HepG2 (cell line): ENCODE results near the gene NAGS. TPM values are rescaled to one million over a fixed set of nuclear protein-coding genes. Genes with fewer than 3 reads are reported as not detected.

Experiments used
- ATAC-seq: fragments of 200-7000 bp; cut with Tn5 transposase; 3 replicates; pipeline ENCODE4 v1.9.1; 2020; ENCODE audit warnings: mild to moderate bottlenecking, moderate library complexity
- BruUV-seq: library from RNA; stranded (reverse); fragments of 400-500 nt; replicated peaks from 2 replicates; lab custom pipeline; 2021; lab: Mats Ljungman, UMichigan
- CTCF ChIA-PET: fragments of 300-600 bp; formaldehyde crosslinking; extraction: SDS; loops from one replicate; lab custom pipeline; 2021; ENCODE audit warnings: low total read pairs, inconsistent platforms, low intra/inter-chr PET ratio; lab: Yijun Ruan, JAX
- POLR2A ChIA-PET: fragments of 350-600 bp; sonication (Branson Sonifier 250); formaldehyde crosslinking; loops from one replicate; lab custom pipeline; 2020; ENCODE audit warnings: antibody characterized with exemption, inconsistent platforms; lab: Yijun Ruan, JAX
- DNase-seq: peaks from one replicate; pipeline ENCODE4 v3.0.0-alpha.2; 2015; ENCODE audit warnings: low spot score
- FAIRE-seq: peaks from 3 replicates; lab custom pipeline; 2011; peaks lifted over from hg19 to GRCh38; lab: Jason Lieb, UNC
- H2AFZ ChIP-seq: one replicate; pipeline ENCODE4 v1.6.1; 2011; ENCODE audit warnings: low read length, inconsistent platforms
- H3K27ac ChIP-seq: fragments of 300-600 bp; 3 replicates; pipeline ENCODE4 v1.8.0; 2011; ENCODE audit warnings: mixed run types, mild to moderate bottlenecking, mixed read lengths, low read length, inconsistent platforms; ENCODE audit not compliant: insufficient read depth; ENCODE audit errors: extremely low read length
- H3K27me3 ChIP-seq, 2 experiments: fragments of 200-600 bp in 1 of 2; 2 replicates in 1 of 2; 3 replicates in 1 of 2; pipeline versions ENCODE4 v1.6.0 to v1.8.0; 2011; ENCODE audit warnings: low read length in 2 of 2, mild to moderate bottlenecking in 2 of 2, moderate library complexity in 2 of 2, inconsistent platforms in 1 of 2; ENCODE audit not compliant: insufficient read depth in 2 of 2, control insufficient read depth in 1 of 2
- H3K36me3 ChIP-seq, 2 experiments: fragments of 200-600 bp in 1 of 2; replicated peaks in 1 of 2; 2 replicates in 1 of 2; 3 replicates in 1 of 2; pipeline versions ENCODE4 v1.5.1 to v1.8.0; 2011; ENCODE audit warnings: low read length in 2 of 2, inconsistent platforms in 1 of 2; ENCODE audit not compliant: insufficient read depth in 2 of 2, control insufficient read depth in 1 of 2
- H3K4me1 ChIP-seq: 2 replicates; pipeline ENCODE4 v1.5.1; 2012; ENCODE audit warnings: low read length, inconsistent platforms; ENCODE audit not compliant: insufficient read depth
- H3K4me2 ChIP-seq: 2 replicates; pipeline ENCODE4 v1.6.0; 2011; ENCODE audit warnings: low read depth, low read length, inconsistent platforms
- H3K4me3 ChIP-seq, 3 experiments: fragments of 200-600 bp in 1 of 3; sonication (generic), shearing (Covaris generic) in 1 of 3; replicated peaks in 1 of 3; 2 replicates each; pipeline ENCODE4 v1.5.1; 2011 to 2016; ENCODE audit warnings: low read length in 3 of 3, inconsistent platforms in 2 of 3, low read depth in 2 of 3, mild to moderate bottlenecking in 2 of 3, control low read depth in 1 of 3, mixed read lengths in 1 of 3; ENCODE audit not compliant: insufficient read depth in 1 of 3
- H3K79me2 ChIP-seq: one replicate; pipeline ENCODE4 v1.6.1; 2011; ENCODE audit warnings: low read length, inconsistent platforms; ENCODE audit not compliant: insufficient read depth
- H3K9ac ChIP-seq: 2 replicates; pipeline ENCODE4 v1.6.0; 2011; ENCODE audit warnings: mild to moderate bottlenecking, low read depth, low read length, inconsistent platforms; ENCODE audit not compliant: insufficient read depth
- H3K9me3 ChIP-seq: 2 replicates; pipeline ENCODE4 v1.5.1; 2012; ENCODE audit warnings: mild to moderate bottlenecking, low read length
- H4K20me1 ChIP-seq: 2 replicates; pipeline ENCODE4 v1.6.0; 2011; ENCODE audit warnings: inconsistent platforms, mild to moderate bottlenecking, low read length, moderate library complexity; ENCODE audit not compliant: insufficient read depth
- CHD2 ChIP-seq: IDR thresholded peaks from 2 replicates; pipeline ENCODE4 v1.6.1; 2011; ENCODE audit warnings: low read depth, low read length, improper control_type of control experiment
- FOXK1 ChIP-seq: sonication (generic); formaldehyde crosslinking; IDR thresholded peaks from 2 replicates; pipeline ENCODE4 v1.4.0; 2020; ENCODE audit warnings: low read depth, missing genetic modification reagents, borderline replicate concordance
- MTF2 ChIP-seq: sonication (generic); formaldehyde crosslinking; IDR thresholded peaks from 2 replicates; pipeline ENCODE4 v1.5.0; 2020; ENCODE audit warnings: missing genetic modification reagents, borderline replicate concordance
- PCBP1 ChIP-seq: fragments of 200-400 bp; formaldehyde crosslinking; IDR thresholded peaks from 2 replicates; pipeline ENCODE4 v1.6.1; 2017; ENCODE audit warnings: mild to moderate bottlenecking, low read depth, low read length, borderline replicate concordance
- SALL1 ChIP-seq: sonication (generic); formaldehyde crosslinking; IDR thresholded peaks from 2 replicates; pipeline ENCODE4 v1.8.0; 2022; ENCODE audit warnings: mild to moderate bottlenecking, missing genetic modification reagents
- ZNF460 ChIP-seq: sonication (generic); formaldehyde crosslinking; IDR thresholded peaks from 2 replicates; pipeline ENCODE4 v1.5.1; 2020; ENCODE audit warnings: missing genetic modification reagents, mild to moderate bottlenecking, borderline replicate concordance
- WGBS: methylation state at CpG from one replicate; pipeline ENCODE4 v1.1.6; 2017; ENCODE audit warnings: low lambda C conversion rate; 5-methylcytosine and 5-hydroxymethylcytosine counted together
- in situ Hi-C: cut with HindIII; loops from 2 replicates; pipeline ENCODE4 v1.10.0; 2017; ENCODE audit warnings: low pct_unique_long_range_greater_than_20kb; ENCODE audit not compliant: extremely low pct_ligation_motif_present
- intact Hi-C: fragments of 100-400 bp; cut with micrococcal nuclease; formaldehyde crosslinking; loops from one replicate; pipeline ENCODE4 v1.10.0; 2022; ENCODE audit not compliant: unreplicated experiment
- polyA plus RNA-seq, 8 experiments: library from polyadenylated mRNA; depleted of rRNA in 3 of 8; stranded (reverse) in 7 of 8; unstranded in 1 of 8; fragments of >200 nt; fragmentation: Illumina TruSeq in 4 of 8; extraction: Trizol in 4 of 8; gene quantifications; 2 replicates each; pipeline versions ENCODE4 v1.2.1 to v1.2.3, GENCODE V29; 2011 to 2016; ENCODE audit warnings: low read depth in 4 of 8, missing spikeins in 1 of 8, mixed read lengths in 1 of 8; ENCODE audit not compliant: insufficient read depth in 1 of 8
- total RNA-seq, 5 experiments: library from RNA; depleted of rRNA; stranded (reverse); fragments of >200 nt; fragmentation: Illumina TruSeq; extraction: Trizol; gene quantifications; 2 replicates each; pipeline ENCODE4 v1.2.3, GENCODE V29; 2016; ENCODE audit warnings: low read depth in 1 of 5
- TF ChIP-seq, protein P1 (sequence below): sonication (generic); formaldehyde crosslinking; IDR thresholded peaks from 2 replicates; pipeline ENCODE4 v1.5.0; 2020; ENCODE audit warnings: mild to moderate bottlenecking, missing genetic modification reagents, borderline replicate concordance
- TF ChIP-seq, protein P2 (sequence below): sonication (generic); formaldehyde crosslinking; IDR thresholded peaks from 2 replicates; pipeline ENCODE4 v1.9.0; 2021; ENCODE audit warnings: missing genetic modification reagents, borderline replicate concordance

NAGS gene
- total and polyA plus RNA-seq, 2 of the 13 experiments (the other 11 are each of a cell fraction or from before 2014, with no cell fraction given), result 4.3 to 5.1 TPM

DNA sequence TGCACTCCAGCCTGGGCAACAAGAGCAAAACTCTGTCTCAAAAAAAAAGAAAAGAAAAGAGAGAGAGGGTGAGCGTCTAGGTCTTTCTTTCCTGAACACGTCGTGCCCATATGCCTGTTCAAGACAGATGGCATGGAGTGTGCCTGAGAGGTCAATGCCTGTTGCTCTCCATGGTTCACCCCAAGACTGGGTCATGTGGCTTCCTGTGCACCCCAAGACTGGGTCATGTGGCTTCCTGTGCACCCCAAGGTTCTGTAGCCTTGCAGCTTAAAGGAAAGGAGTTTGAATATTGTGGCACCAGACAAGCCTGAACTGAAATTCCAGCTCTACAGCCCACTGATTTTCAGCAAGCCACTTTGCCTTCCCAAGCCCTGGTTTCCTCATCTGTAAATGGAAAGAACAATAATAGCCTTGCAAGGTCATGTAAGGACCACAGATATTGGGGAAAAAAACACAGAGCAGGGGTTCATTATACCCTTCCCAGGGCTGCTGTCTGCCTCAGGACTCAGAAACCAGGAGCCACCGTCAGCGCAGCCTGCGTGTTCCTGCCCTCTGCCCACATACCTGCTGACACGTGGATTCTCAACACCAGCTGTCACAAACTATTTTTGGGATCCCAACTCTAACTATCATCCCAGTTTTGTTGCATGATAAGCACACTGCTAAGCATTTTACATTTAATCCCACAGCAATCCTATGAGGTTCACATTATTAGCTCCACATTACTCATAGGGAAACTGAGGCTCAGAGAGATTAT is 18.0 kb upstream of the NAGS start:
- TF ChIP-seq, protein P1, sequence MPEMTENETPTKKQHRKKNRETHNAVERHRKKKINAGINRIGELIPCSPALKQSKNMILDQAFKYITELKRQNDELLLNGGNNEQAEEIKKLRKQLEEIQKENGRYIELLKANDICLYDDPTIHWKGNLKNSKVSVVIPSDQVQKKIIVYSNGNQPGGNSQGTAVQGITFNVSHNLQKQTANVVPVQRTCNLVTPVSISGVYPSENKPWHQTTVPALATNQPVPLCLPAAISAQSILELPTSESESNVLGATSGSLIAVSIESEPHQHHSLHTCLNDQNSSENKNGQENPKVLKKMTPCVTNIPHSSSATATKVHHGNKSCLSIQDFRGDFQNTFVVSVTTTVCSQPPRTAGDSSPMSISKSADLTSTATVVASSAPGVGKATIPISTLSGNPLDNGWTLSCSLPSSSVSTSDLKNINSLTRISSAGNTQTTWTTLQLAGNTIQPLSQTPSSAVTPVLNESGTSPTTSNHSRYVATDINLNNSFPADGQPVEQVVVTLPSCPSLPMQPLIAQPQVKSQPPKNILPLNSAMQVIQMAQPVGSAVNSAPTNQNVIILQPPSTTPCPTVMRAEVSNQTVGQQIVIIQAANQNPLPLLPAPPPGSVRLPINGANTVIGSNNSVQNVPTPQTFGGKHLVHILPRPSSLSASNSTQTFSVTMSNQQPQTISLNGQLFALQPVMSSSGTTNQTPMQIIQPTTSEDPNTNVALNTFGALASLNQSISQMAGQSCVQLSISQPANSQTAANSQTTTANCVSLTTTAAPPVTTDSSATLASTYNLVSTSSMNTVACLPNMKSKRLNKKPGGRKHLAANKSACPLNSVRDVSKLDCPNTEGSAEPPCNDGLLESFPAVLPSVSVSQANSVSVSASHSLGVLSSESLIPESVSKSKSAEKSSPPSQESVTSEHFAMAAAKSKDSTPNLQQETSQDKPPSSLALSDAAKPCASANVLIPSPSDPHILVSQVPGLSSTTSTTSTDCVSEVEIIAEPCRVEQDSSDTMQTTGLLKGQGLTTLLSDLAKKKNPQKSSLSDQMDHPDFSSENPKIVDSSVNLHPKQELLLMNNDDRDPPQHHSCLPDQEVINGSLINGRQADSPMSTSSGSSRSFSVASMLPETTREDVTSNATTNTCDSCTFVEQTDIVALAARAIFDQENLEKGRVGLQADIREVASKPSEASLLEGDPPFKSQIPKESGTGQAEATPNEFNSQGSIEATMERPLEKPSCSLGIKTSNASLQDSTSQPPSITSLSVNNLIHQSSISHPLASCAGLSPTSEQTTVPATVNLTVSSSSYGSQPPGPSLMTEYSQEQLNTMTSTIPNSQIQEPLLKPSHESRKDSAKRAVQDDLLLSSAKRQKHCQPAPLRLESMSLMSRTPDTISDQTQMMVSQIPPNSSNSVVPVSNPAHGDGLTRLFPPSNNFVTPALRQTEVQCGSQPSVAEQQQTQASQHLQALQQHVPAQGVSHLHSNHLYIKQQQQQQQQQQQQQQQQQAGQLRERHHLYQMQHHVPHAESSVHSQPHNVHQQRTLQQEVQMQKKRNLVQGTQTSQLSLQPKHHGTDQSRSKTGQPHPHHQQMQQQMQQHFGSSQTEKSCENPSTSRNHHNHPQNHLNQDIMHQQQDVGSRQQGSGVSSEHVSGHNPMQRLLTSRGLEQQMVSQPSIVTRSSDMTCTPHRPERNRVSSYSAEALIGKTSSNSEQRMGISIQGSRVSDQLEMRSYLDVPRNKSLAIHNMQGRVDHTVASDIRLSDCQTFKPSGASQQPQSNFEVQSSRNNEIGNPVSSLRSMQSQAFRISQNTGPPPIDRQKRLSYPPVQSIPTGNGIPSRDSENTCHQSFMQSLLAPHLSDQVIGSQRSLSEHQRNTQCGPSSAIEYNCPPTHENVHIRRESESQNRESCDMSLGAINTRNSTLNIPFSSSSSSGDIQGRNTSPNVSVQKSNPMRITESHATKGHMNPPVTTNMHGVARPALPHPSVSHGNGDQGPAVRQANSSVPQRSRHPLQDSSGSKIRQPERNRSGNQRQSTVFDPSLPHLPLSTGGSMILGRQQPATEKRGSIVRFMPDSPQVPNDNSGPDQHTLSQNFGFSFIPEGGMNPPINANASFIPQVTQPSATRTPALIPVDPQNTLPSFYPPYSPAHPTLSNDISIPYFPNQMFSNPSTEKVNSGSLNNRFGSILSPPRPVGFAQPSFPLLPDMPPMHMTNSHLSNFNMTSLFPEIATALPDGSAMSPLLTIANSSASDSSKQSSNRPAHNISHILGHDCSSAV (CRISPR knock-in tag), result no peak
- TF ChIP-seq PCBP1 (no peak), MTF2 (no peak), FOXK1 (CRISPR knock-in tag) (no peak), ZNF460 (CRISPR knock-in tag) (no peak), CHD2 (no peak), SALL1 (CRISPR knock-in tag) (0 out of 2 replicates have a peak, but pooled peaks have one; percentile 15)
- TF ChIP-seq, protein P2, sequence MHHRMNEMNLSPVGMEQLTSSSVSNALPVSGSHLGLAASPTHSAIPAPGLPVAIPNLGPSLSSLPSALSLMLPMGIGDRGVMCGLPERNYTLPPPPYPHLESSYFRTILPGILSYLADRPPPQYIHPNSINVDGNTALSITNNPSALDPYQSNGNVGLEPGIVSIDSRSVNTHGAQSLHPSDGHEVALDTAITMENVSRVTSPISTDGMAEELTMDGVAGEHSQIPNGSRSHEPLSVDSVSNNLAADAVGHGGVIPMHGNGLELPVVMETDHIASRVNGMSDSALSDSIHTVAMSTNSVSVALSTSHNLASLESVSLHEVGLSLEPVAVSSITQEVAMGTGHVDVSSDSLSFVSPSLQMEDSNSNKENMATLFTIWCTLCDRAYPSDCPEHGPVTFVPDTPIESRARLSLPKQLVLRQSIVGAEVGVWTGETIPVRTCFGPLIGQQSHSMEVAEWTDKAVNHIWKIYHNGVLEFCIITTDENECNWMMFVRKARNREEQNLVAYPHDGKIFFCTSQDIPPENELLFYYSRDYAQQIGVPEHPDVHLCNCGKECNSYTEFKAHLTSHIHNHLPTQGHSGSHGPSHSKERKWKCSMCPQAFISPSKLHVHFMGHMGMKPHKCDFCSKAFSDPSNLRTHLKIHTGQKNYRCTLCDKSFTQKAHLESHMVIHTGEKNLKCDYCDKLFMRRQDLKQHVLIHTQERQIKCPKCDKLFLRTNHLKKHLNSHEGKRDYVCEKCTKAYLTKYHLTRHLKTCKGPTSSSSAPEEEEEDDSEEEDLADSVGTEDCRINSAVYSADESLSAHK (CRISPR knock-in tag), result no peak
- in situ Hi-C loops, result no loop called here

More for the DNA sequence above, 18.0 kb upstream of the NAGS start:
- Histone ChIP-seq H2AFZ (no peak overlapping the region), H3K79me2 (no peaks in the 10 kb centered on the region), H3K9ac (no peak overlapping the region), H3K4me2 (no peak overlapping the region), H3K4me1 (peaks cover 23% of the 10 kb centered on the region), H3K4me3 (no peak overlapping the region), H3K27ac (no peak overlapping the region), H3K9me3 (no peaks in the 10 kb centered on the region), H3K27me3 (peaks cover 8 to 76% of the 10 kb centered on the region in 2 experiments), H4K20me1 (no peaks in the 10 kb centered on the region), H3K36me3 (no peaks in the 10 kb centered on the region)
- no peak for ATAC-seq
- intact Hi-C loops, result no loop called here
- POLR2A ChIA-PET, result no interaction called here
- CTCF ChIA-PET, result no interaction called here
- BruUV-seq, result no TSS peak
- no peak for FAIRE-seq
- 51% methylated on average over 6 of the region's 7 CpGs for WGBS
- DNase-seq, result no peak
